WTC11 (cell line): ENCODE data around the gene XAB2. TPM values are rescaled to one million over a fixed set of nuclear protein-coding genes. Genes with fewer than 3 reads are reported as not detected.

Experiments used
- ATAC-seq: fragments of 200-7000 bp; cut with Tn5 transposase; 2 replicates; pipeline ENCODE4 v1.10.0; 2021; ENCODE audit warnings: mild to moderate bottlenecking, moderate library complexity
- CTCF ChIA-PET: fragments of 300-600 bp; sonication (Branson Sonifier 250); formaldehyde crosslinking; loops from one replicate; lab custom pipeline; 2021; ENCODE audit warnings: antibody characterized with exemption; lab: Charles Lee
- POLR2A ChIA-PET: fragments of 350-600 bp; sonication (Branson Sonifier 250); formaldehyde crosslinking; loops from one replicate; lab custom pipeline; 2021; ENCODE audit warnings: antibody characterized with exemption; lab: Charles Lee
- DNase-seq: peaks from one replicate; pipeline ENCODE4 v3.0.0; 2021; ENCODE audit warnings: low spot score
- H3K27ac Mint-ChIP-seq: 2 replicates; pipeline ENCODE4 v1.8.0; 2021; ENCODE audit warnings: mixed read lengths
- H3K27me3 Mint-ChIP-seq: 2 replicates; pipeline ENCODE4 v1.8.0; 2021; ENCODE audit warnings: low read depth, mild to moderate bottlenecking, moderate library complexity, mixed read lengths
- H3K36me3 Mint-ChIP-seq: 2 replicates; pipeline ENCODE4 v1.8.0; 2021; ENCODE audit warnings: mixed read lengths
- H3K4me1 Mint-ChIP-seq: 2 replicates; pipeline ENCODE4 v1.8.0; 2022; ENCODE audit warnings: mixed read lengths
- H3K4me3 Mint-ChIP-seq: 2 replicates; pipeline ENCODE4 v1.8.0; 2021; ENCODE audit warnings: mild to moderate bottlenecking, moderate library complexity, mixed read lengths
- H3K9me3 Mint-ChIP-seq: 2 replicates; pipeline ENCODE4 v1.8.0; 2021; ENCODE audit warnings: mixed read lengths
- ARID4B ChIP-seq: sonication (generic); formaldehyde crosslinking; IDR thresholded peaks from 2 replicates; pipeline ENCODE4 v1.8.0; 2023; ENCODE audit warnings: missing genetic modification reagents, mild to moderate bottlenecking, borderline replicate concordance
- ATF1 ChIP-seq: sonication (generic); formaldehyde crosslinking; IDR thresholded peaks from 2 replicates; pipeline ENCODE4 v1.8.1; 2023; ENCODE audit warnings: mild to moderate bottlenecking, moderate library complexity, missing genetic modification reagents
- CBFB ChIP-seq: sonication (generic); formaldehyde crosslinking; IDR thresholded peaks from 2 replicates; pipeline ENCODE4 v1.8.1; 2022; ENCODE audit warnings: mild to moderate bottlenecking, low read depth, missing genetic modification reagents
- CREB1 ChIP-seq: sonication (generic); formaldehyde crosslinking; IDR thresholded peaks from 2 replicates; pipeline ENCODE4 v1.8.0; 2023; ENCODE audit warnings: mild to moderate bottlenecking, missing genetic modification reagents
- ESRRA ChIP-seq: sonication (generic); formaldehyde crosslinking; IDR thresholded peaks from 2 replicates; pipeline ENCODE4 v1.8.1; 2022; ENCODE audit warnings: mild to moderate bottlenecking, missing genetic modification reagents, borderline replicate concordance
- FOXK1 ChIP-seq: sonication (generic); formaldehyde crosslinking; IDR thresholded peaks from 2 replicates; pipeline ENCODE4 v1.8.0; 2022; ENCODE audit warnings: mild to moderate bottlenecking, moderate library complexity, missing genetic modification reagents
- GABPB1 ChIP-seq: sonication (generic); formaldehyde crosslinking; IDR thresholded peaks from 2 replicates; pipeline ENCODE4 v1.8.1; 2023; ENCODE audit warnings: mild to moderate bottlenecking, missing genetic modification reagents
- GRHL2 ChIP-seq: fragments of 250-450 bp; sonication (Bioruptor Pico); IDR thresholded peaks from 2 replicates; pipeline ENCODE4 v1.8.0; 2022; ENCODE audit warnings: mild to moderate bottlenecking, moderate library complexity; ENCODE audit not compliant: insufficient replicate concordance, severe bottlenecking
- HMGXB4 ChIP-seq: sonication (generic); formaldehyde crosslinking; IDR thresholded peaks from 2 replicates; pipeline ENCODE4 v1.8.1; 2023; ENCODE audit warnings: mild to moderate bottlenecking, moderate library complexity, missing genetic modification reagents
- JUN ChIP-seq: sonication (generic); formaldehyde crosslinking; IDR thresholded peaks from 2 replicates; pipeline ENCODE4 v1.8.0; 2023; ENCODE audit warnings: mild to moderate bottlenecking, missing genetic modification reagents
- NFYB ChIP-seq: sonication (generic); formaldehyde crosslinking; conservative IDR thresholded peaks from 2 replicates; pipeline ENCODE4 v1.8.0; 2022; ENCODE audit warnings: low read depth, missing genetic modification reagents
- NR1H2 ChIP-seq: sonication (generic); formaldehyde crosslinking; IDR thresholded peaks from 2 replicates; pipeline ENCODE4 v1.9.0; 2021; ENCODE audit warnings: mild to moderate bottlenecking, moderate library complexity, missing genetic modification reagents
- OVOL2 ChIP-seq: fragments of 250-450 bp; sonication (Bioruptor Pico); IDR thresholded peaks from 2 replicates; pipeline ENCODE4 v1.9.0; 2021; ENCODE audit warnings: mild to moderate bottlenecking, borderline replicate concordance
- TCF7 ChIP-seq: sonication (generic); formaldehyde crosslinking; IDR thresholded peaks from 2 replicates; pipeline ENCODE4 v1.8.0; 2022; ENCODE audit warnings: mild to moderate bottlenecking, low read depth, missing genetic modification reagents, moderate library complexity
- USF2 ChIP-seq: sonication (generic); formaldehyde crosslinking; IDR thresholded peaks from 2 replicates; pipeline ENCODE4 v1.8.1; 2023; ENCODE audit warnings: mild to moderate bottlenecking, missing genetic modification reagents, moderate library complexity
- ZNF138 ChIP-seq: sonication (generic); formaldehyde crosslinking; conservative IDR thresholded peaks from 2 replicates; pipeline ENCODE4 v1.8.1; 2022; ENCODE audit warnings: mild to moderate bottlenecking, moderate library complexity, missing genetic modification reagents
- ZNF219 ChIP-seq: sonication (generic); formaldehyde crosslinking; IDR thresholded peaks from 2 replicates; pipeline ENCODE4 v1.8.0; 2023; ENCODE audit warnings: missing genetic modification reagents, mild to moderate bottlenecking, borderline replicate concordance
- total RNA-seq: library from RNA; stranded (reverse); gene quantifications from 3 replicates; pipeline ENCODE4 v1.2.3, GENCODE V29; 2021
- TF ChIP-seq, protein P1 (sequence below): sonication (generic); formaldehyde crosslinking; IDR thresholded peaks from 2 replicates; pipeline ENCODE4 v1.8.1; 2023; ENCODE audit warnings: mild to moderate bottlenecking, missing genetic modification reagents, moderate library complexity
- TF ChIP-seq, protein P2 (sequence below): fragments of 250-450 bp; sonication (Bioruptor Pico); IDR thresholded peaks from 2 replicates; pipeline ENCODE4 v1.9.0; 2021; ENCODE audit warnings: mild to moderate bottlenecking
- TF ChIP-seq, protein P3 (sequence below): sonication (generic); formaldehyde crosslinking; IDR thresholded peaks from 2 replicates; pipeline ENCODE4 v1.8.1; 2022; ENCODE audit warnings: mild to moderate bottlenecking, missing genetic modification reagents, moderate library complexity, borderline replicate concordance
- TF ChIP-seq, protein P4 (sequence below): sonication (generic); formaldehyde crosslinking; IDR thresholded peaks from 2 replicates; pipeline ENCODE4 v1.8.1; 2022; ENCODE audit warnings: low read depth, mild to moderate bottlenecking, moderate library complexity, missing genetic modification reagents, borderline replicate concordance

The XAB2 gene
- total RNA-seq, 1 experiment from 2014 or later: 65.7 TPM

- ATAC-seq (no peak), DNase-seq (no peak)
- POLR2A ChIA-PET: no interaction called here
- no peak overlapping the region for H3K27ac Mint-ChIP-seq
- no peaks in the 10 kb centered on the region for H3K9me3 Mint-ChIP-seq
- TF ChIP-seq ESRRA (CRISPR knock-in tag) (no peak), OVOL2 (CRISPR knock-in tag) (no peak), ZNF219 (CRISPR knock-in tag) (no peak), CBFB (CRISPR knock-in tag) (no peak), JUN (no peak), ZNF138 (CRISPR knock-in tag) (no peak), NFYB (CRISPR knock-in tag) (no peak), GABPB1 (no peak), GRHL2 (no peak), CREB1 (CRISPR knock-in tag) (no peak)
- TF ChIP-seq, protein P1, sequence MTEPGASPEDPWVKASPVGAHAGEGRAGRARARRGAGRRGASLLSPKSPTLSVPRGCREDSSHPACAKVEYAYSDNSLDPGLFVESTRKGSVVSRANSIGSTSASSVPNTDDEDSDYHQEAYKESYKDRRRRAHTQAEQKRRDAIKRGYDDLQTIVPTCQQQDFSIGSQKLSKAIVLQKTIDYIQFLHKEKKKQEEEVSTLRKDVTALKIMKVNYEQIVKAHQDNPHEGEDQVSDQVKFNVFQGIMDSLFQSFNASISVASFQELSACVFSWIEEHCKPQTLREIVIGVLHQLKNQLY (CRISPR knock-in tag): no peak
- TF ChIP-seq, all 79 proteins: peak for 0
- Mint-ChIP-seq H3K27me3 (no peaks in the 10 kb centered on the region; the same call in 1 of the 2 replicates), H3K36me3 (peaks cover 13% of the 10 kb centered on the region), H3K4me1 (no peaks in the 10 kb centered on the region), H3K4me3 (no peak overlapping the region)
- CTCF ChIA-PET: interaction anchor here (1.3 kb wide), 1 partner anchor 43 kb away, joined by 7 read pairs; no protein-coding TSS in a partner anchor
Measured at GRCh38 chr19:7611541-7612279, 17.6 kb downstream of the XAB2 start.

GRCh38 chr19:7610491-7611240 is 18.7 kb downstream of the XAB2 start:
- Mint-ChIP-seq H3K4me1 (no peaks in the 10 kb centered on the region), H3K27me3 (no peaks in the 10 kb centered on the region; the same call in 1 of the 2 replicates), H3K9me3 (no peaks in the 10 kb centered on the region), H3K4me3 (no peak overlapping the region), H3K27ac (no peak overlapping the region), H3K36me3 (peaks cover 10% of the 10 kb centered on the region)
- POLR2A ChIA-PET: no interaction called here
- ATAC-seq (no peak), DNase-seq (no peak)
- CTCF ChIA-PET: no interaction called here
- TF ChIP-seq USF2 (CRISPR knock-in tag) (no peak), TCF7 (CRISPR knock-in tag) (no peak), FOXK1 (CRISPR knock-in tag) (no peak), ATF1 (CRISPR knock-in tag) (no peak), CBFB (CRISPR knock-in tag) (no peak), NFYB (CRISPR knock-in tag) (no peak), NR1H2 (CRISPR knock-in tag) (no peak), HMGXB4 (CRISPR knock-in tag) (no peak), ARID4B (CRISPR knock-in tag) (no peak), ZNF219 (CRISPR knock-in tag) (no peak)
- TF ChIP-seq, protein P2, sequence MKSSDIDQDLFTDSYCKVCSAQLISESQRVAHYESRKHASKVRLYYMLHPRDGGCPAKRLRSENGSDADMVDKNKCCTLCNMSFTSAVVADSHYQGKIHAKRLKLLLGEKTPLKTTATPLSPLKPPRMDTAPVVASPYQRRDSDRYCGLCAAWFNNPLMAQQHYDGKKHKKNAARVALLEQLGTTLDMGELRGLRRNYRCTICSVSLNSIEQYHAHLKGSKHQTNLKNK (CRISPR knock-in tag): no peak
- TF ChIP-seq, protein P3, sequence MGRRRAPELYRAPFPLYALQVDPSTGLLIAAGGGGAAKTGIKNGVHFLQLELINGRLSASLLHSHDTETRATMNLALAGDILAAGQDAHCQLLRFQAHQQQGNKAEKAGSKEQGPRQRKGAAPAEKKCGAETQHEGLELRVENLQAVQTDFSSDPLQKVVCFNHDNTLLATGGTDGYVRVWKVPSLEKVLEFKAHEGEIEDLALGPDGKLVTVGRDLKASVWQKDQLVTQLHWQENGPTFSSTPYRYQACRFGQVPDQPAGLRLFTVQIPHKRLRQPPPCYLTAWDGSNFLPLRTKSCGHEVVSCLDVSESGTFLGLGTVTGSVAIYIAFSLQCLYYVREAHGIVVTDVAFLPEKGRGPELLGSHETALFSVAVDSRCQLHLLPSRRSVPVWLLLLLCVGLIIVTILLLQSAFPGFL (CRISPR knock-in tag): no peak
- TF ChIP-seq, protein P4, sequence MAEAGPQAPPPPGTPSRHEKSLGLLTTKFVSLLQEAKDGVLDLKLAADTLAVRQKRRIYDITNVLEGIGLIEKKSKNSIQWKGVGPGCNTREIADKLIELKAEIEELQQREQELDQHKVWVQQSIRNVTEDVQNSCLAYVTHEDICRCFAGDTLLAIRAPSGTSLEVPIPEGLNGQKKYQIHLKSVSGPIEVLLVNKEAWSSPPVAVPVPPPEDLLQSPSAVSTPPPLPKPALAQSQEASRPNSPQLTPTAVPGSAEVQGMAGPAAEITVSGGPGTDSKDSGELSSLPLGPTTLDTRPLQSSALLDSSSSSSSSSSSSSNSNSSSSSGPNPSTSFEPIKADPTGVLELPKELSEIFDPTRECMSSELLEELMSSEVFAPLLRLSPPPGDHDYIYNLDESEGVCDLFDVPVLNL (CRISPR knock-in tag): no peak
